NOMO-1 treated with dmso at 0.1 percent for 144 hours (cell line): ENCODE measurements around the gene ZNF789.
"Not testable (repeated sequence)": the region's sequence is repeated elsewhere in the genome, so short reads cannot be mapped to it uniquely, and the experiment has no call there.

Source experiments
- DNase-seq: peaks from one replicate; lab custom pipeline; 2025; ENCODE audit not compliant: unreplicated experiment; lab: John Stamatoyannopoulos, UW

Gene ZNF789

DNA sequence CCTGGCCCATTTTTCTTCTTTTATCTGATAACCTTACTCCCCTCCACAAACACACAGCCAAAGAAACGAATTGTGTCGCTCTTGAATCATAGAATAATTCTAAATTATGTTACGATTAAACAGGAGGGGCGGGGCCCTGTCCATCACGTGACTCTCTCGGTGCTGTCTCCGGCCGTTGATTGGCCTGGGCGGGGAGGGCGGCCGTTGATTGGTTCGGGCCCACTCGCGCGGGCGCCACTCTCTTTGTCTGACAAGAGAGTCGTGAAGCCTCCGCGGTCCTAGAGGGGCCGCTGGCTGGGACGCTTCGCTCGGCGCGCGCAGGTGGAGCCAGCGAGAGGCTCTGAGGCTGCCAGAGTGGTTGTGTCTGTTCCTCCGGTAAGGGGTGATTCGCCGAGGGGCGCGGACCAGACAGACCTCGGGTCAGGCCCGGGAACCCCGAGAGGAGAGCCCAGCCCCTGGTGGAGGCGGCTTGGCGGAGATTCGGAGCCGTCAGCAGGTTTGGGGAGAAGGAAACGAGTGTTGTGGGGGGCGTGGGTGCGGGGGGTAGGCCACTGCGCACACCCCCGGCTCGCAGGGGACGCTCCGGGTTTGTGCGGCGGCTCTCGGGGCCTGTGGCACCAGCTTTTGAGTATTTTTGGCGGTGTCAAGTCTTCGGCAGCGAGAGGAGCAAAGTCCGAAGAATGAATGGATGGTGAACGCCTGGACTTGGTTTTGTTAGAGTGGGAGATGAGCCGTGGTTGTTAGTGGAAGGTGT, at the start of gene ZNF789:
Gene ZNF789, plus strand, starts transcription at position 330 of the 754 bp plus-strand sequence. CDS start 3,567 bp downstream, outside the sequence.
- DNase-seq = peak; percentile 97

GRCh38 chr7:99424932-99425730, 47.6 kb upstream of the ZNF789 start:
- DNase-seq = no peak

- no peak for DNase-seq
Measured at GRCh38 chr7:99428972-99429566, 43.6 kb upstream of the ZNF789 start.

GRCh38 chr7:99429756-99430155, 42.9 kb upstream of the ZNF789 start:
- DNase-seq = no peak

DNA sequence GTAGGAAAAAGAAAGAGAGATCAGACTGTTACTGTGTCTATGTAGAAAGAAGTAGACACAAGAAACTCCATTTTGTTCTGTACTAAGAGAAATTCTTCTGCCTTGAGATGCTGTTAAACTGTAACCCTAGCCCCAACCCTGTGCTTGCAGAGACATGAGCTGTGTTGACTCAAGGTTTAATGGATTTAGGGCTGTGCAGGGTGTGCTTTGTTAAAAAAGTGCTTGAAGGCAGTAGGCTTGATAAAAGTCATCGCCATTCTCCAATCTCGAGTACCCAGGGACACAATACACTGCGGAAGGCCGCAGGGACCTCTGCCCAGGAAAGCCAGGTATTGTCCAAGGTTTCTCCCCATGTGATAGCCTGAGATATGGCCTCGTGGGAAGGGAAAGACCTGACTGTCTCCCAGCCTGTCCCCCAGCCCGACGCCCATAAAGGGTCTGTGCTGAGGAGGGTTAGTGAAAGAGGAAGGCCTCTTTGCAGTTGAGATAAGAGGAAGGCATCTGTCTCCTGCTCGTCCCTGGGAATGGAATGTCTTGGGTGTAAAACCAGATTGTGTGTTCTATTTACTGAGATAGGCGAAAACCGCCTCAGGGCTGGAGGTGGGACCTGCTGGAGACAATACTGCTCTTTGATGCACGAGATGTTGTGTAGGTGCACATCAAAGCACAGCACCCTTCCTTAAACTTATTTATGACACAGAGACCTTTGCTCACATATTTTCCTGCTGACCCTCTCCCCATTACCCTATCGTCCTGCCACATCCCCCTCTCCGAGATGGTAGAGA, 40.7 kb upstream of the ZNF789 start:
- not testable (repeated sequence) for DNase-seq

GRCh38 chr7:99433158-99433557, 39.5 kb upstream of the ZNF789 start:
- DNase-seq = no peak

- no peak for DNase-seq
Measured at GRCh38 chr7:99437946-99438572, 34.6 kb upstream of the ZNF789 start.

GRCh38 chr7:99438573-99439480, 33.9 kb upstream of the ZNF789 start, which contains the start of the genes CPSF4 and PTCD1:
CPSF4 (plus strand) TSS chr7:99438943; CDS start chr7:99439083, 140 bp downstream.
PTCD1 (minus strand) TSS chr7:99438798; CDS start chr7:99435242, 3,556 bp downstream.
- DNase-seq = peak; percentile 98

DNA sequence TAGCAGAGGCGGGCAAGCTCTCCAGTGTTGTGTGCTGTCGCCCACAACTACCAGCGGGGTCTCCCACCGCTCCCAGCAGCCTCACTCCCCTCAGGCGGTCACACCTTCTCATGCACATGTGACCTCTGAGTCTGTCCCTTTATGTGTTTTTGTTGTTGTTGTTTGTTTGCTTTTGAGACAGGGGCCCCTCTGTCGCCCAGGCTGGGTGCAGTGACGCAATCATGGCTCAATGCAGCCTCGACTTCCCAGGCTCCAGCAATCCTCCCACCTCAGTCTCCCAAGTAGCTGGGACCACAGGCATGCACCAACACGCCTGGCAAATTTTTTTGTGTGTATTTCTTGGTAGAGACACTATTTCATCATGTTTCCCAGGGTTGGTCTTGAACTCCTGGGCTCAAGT, 32.5 kb upstream of the ZNF789 start:
- DNase-seq = no peak

DNA sequence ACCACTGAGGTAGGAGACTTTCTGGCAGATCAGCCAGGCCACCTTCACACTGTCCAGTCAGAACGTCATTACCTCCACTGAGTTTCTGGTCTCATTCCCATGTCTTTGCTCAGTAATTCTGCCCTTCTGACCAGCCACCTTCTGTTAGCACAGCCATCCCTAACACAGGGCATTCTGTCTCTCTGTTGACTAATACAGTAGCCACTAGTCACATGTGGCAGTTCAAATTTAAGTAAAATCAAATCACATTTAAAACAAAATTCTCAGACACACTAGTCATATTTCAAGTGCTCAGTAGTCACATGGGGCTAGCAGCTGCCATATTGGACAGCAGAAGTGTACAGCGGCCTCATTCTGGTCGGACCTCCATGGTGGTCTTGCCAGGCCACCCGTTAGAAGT, 26.6 kb upstream of the ZNF789 start:
- no peak for DNase-seq

GRCh38 chr7:99447943-99448342, 24.7 kb upstream of the ZNF789 start:
- no peak for DNase-seq

- no peak for DNase-seq
Measured at GRCh38 chr7:99448855-99449254, 23.8 kb upstream of the ZNF789 start.

- DNase-seq = no peak
Measured at GRCh38 chr7:99449326-99449725, 23.4 kb upstream of the ZNF789 start.

- no peak for DNase-seq
Measured at GRCh38 chr7:99451936-99452335, 20.8 kb upstream of the ZNF789 start.

- DNase-seq = no peak
Measured at GRCh38 chr7:99452541-99452940, 20.1 kb upstream of the ZNF789 start.

DNA sequence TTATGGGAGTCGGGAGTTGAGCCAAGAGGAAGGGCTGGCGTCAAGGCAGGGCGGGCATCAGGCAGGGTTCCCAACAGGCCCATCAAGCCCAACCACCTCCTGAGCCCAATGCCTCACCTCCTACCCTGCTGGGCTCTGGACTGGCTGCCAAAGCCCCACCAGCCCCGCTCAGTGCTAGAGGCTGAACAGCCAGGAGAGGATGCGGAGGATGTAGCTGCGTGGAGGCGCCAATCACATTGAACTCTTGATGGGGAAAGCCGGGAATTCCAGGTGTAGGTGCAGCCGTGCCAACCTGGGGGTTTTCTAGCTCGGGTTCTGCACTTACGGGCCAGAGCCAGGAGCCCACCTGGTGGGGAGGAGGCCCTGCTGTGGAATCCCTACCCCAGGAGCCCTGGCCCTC, 19.6 kb upstream of the ZNF789 start:
- no peak for DNase-seq

DNA sequence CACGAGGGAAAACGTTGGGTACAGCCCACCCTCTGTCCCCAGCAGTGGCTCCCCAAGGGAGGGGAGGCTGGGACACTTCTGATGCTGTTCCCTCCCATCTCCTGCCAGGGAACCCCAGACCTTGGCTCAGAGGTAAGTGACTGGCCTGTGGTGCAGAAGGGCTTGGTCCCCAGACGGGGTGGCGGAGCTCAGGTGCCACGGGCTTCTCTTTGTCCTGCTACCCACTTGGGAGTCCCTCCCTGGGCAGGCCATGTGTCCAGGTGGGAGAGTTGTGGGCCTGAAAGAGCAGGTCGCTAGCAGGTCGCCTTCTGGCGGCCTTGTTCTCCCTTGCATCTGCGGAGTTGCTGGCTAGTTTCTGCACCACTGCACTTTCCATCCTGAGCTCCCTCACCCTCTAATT, 16.8 kb upstream of the ZNF789 start:
- no peak for DNase-seq

DNA sequence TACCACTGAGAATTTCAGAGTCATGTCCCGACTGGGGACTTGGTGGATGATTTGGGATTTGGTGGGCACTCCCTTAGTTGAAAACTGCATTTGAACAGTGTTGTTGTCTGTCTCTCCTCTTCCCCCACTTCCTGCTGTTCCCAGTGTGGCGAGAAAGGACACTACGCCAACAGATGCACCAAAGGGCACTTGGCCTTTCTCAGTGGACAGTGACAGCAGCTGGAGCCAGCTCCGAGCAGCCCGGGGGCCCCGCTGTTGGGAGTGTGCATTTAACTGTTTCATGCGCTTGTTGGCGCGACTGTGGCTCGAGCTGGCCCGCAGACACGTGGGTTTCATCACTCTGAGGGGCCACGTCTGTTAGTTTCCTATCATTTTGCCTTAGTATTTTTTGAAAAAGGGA, 16.4 kb upstream of the ZNF789 start:
- DNase-seq = no peak

- DNase-seq = no peak
Measured at GRCh38 chr7:99457050-99457649, 15.5 kb upstream of the ZNF789 start.
